KMS-11 (cell line): ENCODE data around the gene MACROD1.
"Not testable (repeated sequence)": the region's sequence is repeated elsewhere in the genome, so short reads cannot be mapped to it uniquely, and the experiment has no call there.

ENCODE experiments used
- H2AFZ ChIP-seq: fragments of 200-600 bp; sonication (generic); 2 replicates; pipeline ENCODE4 v1.6.1; 2016; ENCODE audit warnings: antibody characterized with exemption, mixed run types, low read depth
- H3K27ac ChIP-seq: fragments of 200-600 bp; sonication (generic); 2 replicates; pipeline ENCODE4 v1.6.1; 2016; ENCODE audit warnings: mild to moderate bottlenecking, mixed run types
- H3K27me3 ChIP-seq: fragments of 200-600 bp; sonication (generic); 2 replicates; pipeline ENCODE4 v1.6.1; 2017; ENCODE audit warnings: mild to moderate bottlenecking, low read depth, mixed run types, moderate library complexity; ENCODE audit not compliant: insufficient read depth
- H3K36me3 ChIP-seq: fragments of 200-600 bp; sonication (generic); 2 replicates; pipeline ENCODE4 v1.6.1; 2017; ENCODE audit warnings: mild to moderate bottlenecking, mixed run types; ENCODE audit not compliant: insufficient read depth
- H3K4me1 ChIP-seq: fragments of 200-600 bp; sonication (generic); 2 replicates; pipeline ENCODE4 v1.6.1; 2016; ENCODE audit warnings: mild to moderate bottlenecking, low read depth, mixed run types; ENCODE audit not compliant: poor library complexity, severe bottlenecking
- H3K4me2 ChIP-seq: fragments of 200-600 bp; sonication (generic); 2 replicates; pipeline ENCODE4 v1.7.0; 2016; ENCODE audit warnings: mild to moderate bottlenecking, mixed run types
- H3K4me3 ChIP-seq: fragments of 200-600 bp; sonication (generic); IDR thresholded peaks from 2 replicates; pipeline ENCODE4 v1.6.1; 2017; ENCODE audit warnings: low read depth, low read length, mixed read lengths; ENCODE audit not compliant: insufficient read depth
- H3K79me2 ChIP-seq: fragments of 200-600 bp; sonication (generic); 2 replicates; pipeline ENCODE4 v1.6.1; 2016; ENCODE audit warnings: low read depth, mixed run types; ENCODE audit not compliant: insufficient read depth
- H3K9ac ChIP-seq: fragments of 200-600 bp; sonication (generic); 2 replicates; pipeline ENCODE4 v1.6.1; 2016; ENCODE audit warnings: mild to moderate bottlenecking, mixed run types
- H4K20me1 ChIP-seq: fragments of 200-600 bp; sonication (generic); 2 replicates; pipeline ENCODE4 v1.6.1; 2016; ENCODE audit warnings: mild to moderate bottlenecking, mixed run types; ENCODE audit not compliant: insufficient read depth
- TF ChIP-seq, protein P1 (sequence below): fragments of 200-600 bp; sonication (generic); conservative IDR thresholded peaks from 2 replicates; pipeline ENCODE4 v1.6.1; 2017; ENCODE audit warnings: low read depth, mild to moderate bottlenecking, antibody characterized with exemption, low read length, moderate library complexity, mixed read lengths

The MACROD1 gene

DNA sequence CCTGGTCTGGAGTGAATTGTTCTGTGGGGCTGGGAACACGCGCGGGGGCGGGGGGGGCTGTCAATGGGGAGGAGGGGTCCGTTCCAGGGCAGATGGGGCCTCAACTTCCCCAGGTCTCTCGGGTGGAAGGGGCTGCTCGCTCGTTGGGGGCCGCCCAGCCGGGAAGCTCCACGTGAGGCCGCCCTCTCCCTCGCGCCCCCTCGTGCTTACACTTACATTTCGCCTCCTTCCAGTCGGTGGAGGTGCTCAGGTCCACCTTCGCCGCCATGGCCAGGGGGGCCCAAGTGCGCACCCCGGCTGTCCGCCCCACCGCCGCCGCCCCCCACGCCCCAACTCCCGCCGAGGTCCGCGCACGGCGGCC, 452 bp downstream of the MACROD1 start:
- TF ChIP-seq, protein P1, sequence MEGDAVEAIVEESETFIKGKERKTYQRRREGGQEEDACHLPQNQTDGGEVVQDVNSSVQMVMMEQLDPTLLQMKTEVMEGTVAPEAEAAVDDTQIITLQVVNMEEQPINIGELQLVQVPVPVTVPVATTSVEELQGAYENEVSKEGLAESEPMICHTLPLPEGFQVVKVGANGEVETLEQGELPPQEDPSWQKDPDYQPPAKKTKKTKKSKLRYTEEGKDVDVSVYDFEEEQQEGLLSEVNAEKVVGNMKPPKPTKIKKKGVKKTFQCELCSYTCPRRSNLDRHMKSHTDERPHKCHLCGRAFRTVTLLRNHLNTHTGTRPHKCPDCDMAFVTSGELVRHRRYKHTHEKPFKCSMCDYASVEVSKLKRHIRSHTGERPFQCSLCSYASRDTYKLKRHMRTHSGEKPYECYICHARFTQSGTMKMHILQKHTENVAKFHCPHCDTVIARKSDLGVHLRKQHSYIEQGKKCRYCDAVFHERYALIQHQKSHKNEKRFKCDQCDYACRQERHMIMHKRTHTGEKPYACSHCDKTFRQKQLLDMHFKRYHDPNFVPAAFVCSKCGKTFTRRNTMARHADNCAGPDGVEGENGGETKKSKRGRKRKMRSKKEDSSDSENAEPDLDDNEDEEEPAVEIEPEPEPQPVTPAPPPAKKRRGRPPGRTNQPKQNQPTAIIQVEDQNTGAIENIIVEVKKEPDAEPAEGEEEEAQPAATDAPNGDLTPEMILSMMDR, result no peak
- Histone ChIP-seq H3K79me2 (no peaks in the 10 kb centered on the region), H3K36me3 (no peaks in the 10 kb centered on the region), H3K27me3 (no peaks in the 10 kb centered on the region), H3K4me1 (peaks cover 5% of the 10 kb centered on the region), H3K4me3 (no peak overlapping the region), H3K9ac (peak overlapping the region; percentile 91), H3K4me2 (peak overlapping the region; percentile 99), H2AFZ (peak overlapping the region; percentile 81), H4K20me1 (no peaks in the 10 kb centered on the region), H3K27ac (peak overlapping the region; percentile 72)

DNA sequence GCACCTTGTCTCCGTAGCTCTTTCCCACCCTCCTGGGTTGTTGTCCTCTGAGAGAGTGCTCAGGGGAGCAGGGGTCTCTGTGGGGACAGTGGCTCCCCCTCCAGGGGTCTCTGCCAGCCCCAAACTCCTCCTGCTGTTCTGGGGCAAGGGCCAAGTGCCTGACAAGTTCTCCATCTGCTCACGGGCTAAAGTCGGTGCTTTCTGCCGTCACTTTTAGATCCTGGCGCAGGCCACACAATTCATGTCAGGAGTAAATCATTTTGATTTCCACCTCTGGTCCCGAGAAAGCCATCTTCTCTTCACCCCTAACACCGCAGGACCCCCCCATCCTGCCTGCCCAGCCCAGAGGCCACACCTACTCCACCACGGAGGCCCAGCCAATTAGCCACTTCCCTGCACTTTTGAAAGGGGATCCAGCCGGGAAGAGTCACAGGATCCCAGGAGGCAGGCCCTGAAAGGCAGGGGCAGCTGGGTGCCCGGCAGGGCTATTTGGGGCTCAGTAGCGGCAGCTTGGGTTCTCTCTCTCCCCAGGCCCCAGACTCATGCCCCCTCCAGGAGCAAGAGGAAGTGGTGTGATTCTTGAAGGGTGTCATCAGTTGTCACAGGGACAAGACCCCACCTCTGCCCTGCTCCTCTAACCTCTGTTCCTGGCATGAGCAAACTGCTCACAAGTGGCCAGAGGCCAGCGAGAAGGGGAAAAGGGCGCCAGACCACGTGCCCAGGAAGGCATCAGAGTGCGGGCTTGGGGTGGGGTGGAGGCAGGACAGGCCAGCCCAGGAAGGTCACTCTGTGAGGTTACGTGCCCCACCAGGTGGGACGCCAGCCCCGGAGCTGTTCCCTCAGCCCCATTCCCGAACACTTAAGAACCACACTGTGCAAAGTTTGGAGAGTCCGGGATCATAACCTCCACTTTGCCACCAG, 1.3 kb downstream of the MACROD1 start:
- Histone ChIP-seq H3K4me3 (no peak overlapping the region), H3K9ac (peak overlapping the region; percentile 91), H3K79me2 (no peaks in the 10 kb centered on the region), H3K36me3 (no peaks in the 10 kb centered on the region), H3K27me3 (no peaks in the 10 kb centered on the region), H3K4me1 (peaks cover 5% of the 10 kb centered on the region), H3K4me2 (peak overlapping the region; percentile 99), H2AFZ (peak overlapping the region; percentile 81; the same call in 1 of the 2 replicates), H4K20me1 (no peaks in the 10 kb centered on the region), H3K27ac (no peak overlapping the region)
- TF ChIP-seq, protein P1, result no peak

DNA sequence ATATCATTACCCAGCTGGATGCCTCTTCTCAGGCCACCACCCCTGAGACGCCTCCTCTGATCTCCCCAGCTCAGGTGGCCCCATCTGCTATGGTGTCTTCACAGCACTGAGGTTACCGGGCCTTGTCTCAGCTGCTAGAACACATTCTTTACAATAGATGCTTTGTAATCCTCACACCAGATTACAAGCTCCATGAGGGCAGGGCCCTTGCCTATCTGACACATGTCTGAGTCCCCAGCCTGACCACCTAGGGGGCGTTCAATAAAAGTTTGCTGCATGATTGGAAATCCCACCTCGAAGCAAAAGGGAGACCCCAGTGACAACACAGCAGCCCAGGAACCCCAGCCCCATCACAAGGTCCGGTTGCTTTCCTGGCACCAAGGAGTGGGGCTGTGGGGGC, 2.0 kb downstream of the MACROD1 start:
- Histone ChIP-seq H3K4me2 (no peak overlapping the region), H3K9ac (no peak overlapping the region), H3K36me3 (no peaks in the 10 kb centered on the region), H2AFZ (no peak overlapping the region), H3K4me3 (no peak overlapping the region), H4K20me1 (no peaks in the 10 kb centered on the region), H3K27me3 (no peaks in the 10 kb centered on the region), H3K27ac (no peak overlapping the region), H3K79me2 (no peaks in the 10 kb centered on the region), H3K4me1 (peaks cover 5% of the 10 kb centered on the region)
- TF ChIP-seq, protein P1, result no peak

DNA sequence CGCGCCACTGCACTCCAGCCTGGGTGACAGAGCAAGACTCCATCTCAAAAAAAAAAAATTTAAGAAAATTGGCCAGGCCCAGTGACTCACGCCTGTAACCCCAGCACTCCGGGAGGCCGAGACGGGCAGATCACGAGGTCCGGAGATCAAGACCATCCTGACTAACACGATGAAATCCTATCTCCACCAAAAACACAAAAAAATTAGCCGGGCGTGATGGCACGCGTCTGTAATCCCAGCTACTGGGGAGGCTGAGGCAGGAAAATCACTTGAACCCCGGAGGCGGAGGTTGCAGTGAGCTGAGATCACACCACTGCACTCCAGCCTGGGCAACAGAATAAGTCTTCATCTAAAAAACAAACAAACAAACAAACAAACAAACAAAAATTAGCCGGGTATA, 3.1 kb downstream of the MACROD1 start:
- H3K4me2 ChIP-seq, H2AFZ ChIP-seq, H3K36me3 ChIP-seq, H3K4me3 ChIP-seq, H3K9ac ChIP-seq, H3K27ac ChIP-seq, H3K27me3 ChIP-seq, H3K4me1 ChIP-seq, H3K79me2 ChIP-seq, H4K20me1 ChIP-seq: not testable (repeated sequence)

DNA sequence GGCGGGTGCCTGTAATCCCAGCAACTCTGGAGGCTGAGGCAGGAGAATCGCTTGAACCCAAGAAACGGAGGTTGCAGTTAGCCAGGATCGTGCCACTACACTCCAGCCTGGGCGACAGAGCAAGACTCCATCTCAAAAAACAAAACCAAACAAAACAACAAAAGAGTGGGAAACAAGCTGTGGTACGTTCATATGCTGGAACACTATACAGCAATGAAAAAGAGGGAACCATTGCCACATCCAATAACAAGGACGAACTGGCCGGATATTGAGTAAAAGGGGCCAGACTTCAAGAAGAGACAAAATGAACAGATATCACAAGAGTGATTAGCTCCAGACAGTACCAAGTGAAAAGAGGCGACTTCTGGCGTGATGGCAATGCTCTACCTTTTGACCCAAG, 4.9 kb downstream of the MACROD1 start:
- Histone ChIP-seq H3K79me2 (no peaks in the 10 kb centered on the region), H4K20me1 (no peaks in the 10 kb centered on the region), H2AFZ (no peak overlapping the region), H3K27ac (no peak overlapping the region), H3K4me2 (no peak overlapping the region), H3K36me3 (no peaks in the 10 kb centered on the region), H3K4me1 (peaks cover 5% of the 10 kb centered on the region), H3K4me3 (no peak overlapping the region), H3K9ac (no peak overlapping the region), H3K27me3 (no peaks in the 10 kb centered on the region)
- TF ChIP-seq, protein P1, result no peak
